ENCODE measurements around the gene RAB44.

DNA sequence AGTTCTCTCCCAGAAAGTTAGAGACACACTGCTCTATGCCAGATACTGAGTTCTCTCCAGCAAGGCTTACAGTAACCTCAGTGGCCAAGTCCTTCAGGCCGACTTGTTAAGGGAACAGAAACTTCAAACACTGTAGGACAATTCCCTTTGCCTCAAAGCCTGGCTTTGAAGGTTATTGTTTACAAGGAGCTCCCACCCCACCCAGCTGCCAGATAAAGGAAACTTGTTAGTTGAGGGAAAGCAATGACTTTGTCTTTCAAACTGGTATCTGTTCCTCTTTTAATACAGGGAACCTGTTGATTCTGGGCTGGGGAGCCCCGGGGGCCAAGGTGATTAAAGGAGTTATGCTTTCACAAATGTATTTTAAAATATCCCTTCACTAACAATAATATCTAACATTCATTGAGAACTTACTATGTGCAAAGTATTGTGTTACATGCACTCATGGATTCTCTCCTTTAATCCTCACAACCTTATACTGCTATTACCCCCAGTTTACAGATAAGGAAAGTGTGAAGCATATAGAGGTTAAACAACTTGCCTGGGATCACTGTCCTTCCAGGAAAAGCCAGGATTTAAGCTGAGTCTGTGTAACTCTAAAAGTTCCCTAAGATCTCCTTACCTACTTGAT, 46.7 kb upstream of the RAB44 start:
- TF ChIP-seq, protein P1, sequence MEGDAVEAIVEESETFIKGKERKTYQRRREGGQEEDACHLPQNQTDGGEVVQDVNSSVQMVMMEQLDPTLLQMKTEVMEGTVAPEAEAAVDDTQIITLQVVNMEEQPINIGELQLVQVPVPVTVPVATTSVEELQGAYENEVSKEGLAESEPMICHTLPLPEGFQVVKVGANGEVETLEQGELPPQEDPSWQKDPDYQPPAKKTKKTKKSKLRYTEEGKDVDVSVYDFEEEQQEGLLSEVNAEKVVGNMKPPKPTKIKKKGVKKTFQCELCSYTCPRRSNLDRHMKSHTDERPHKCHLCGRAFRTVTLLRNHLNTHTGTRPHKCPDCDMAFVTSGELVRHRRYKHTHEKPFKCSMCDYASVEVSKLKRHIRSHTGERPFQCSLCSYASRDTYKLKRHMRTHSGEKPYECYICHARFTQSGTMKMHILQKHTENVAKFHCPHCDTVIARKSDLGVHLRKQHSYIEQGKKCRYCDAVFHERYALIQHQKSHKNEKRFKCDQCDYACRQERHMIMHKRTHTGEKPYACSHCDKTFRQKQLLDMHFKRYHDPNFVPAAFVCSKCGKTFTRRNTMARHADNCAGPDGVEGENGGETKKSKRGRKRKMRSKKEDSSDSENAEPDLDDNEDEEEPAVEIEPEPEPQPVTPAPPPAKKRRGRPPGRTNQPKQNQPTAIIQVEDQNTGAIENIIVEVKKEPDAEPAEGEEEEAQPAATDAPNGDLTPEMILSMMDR (conservative IDR thresholded peaks at IDR 0.05 in 1 of 2, IDR thresholded peaks at IDR 0.05 in 1 of 2; ENCODE audit: extremely low read depth in 1 of 2, insufficient read depth in 1 of 2, low read depth in 1 of 2, low read length in 2 of 2), result no peak
- TF ChIP-seq EZH2 (IDR thresholded peaks at IDR 0.05; ENCODE audit: borderline replicate concordance, low read length), result no peak

Data from mammary epithelial cell (primary cell).